ENCODE measurements around the gene SELENOP.
A peak's percentile ranks its signal among the peaks of the same experiment; 100 is the strongest.
"Not testable (repeated sequence)": the region's sequence is repeated elsewhere in the genome, so short reads cannot be mapped to it uniquely, and the experiment has no call there.

SELENOP gene

GRCh38 chr5:42811591-42812446 is at the start of gene SELENOP:
TSS of gene SELENOP (minus strand) at chr5:42811892. CDS start at chr5:42808353, 3,539 bp downstream.
- Histone ChIP-seq H3K27ac (ENCODE audit: low read depth, low read length) (peak within 1 kb of the TSS; percentile 98), H3K4me3 (ENCODE audit: low read depth, low read length) (peak within 1 kb of the TSS; percentile 55), H3K4me1 (ENCODE audit: control insufficient read depth, insufficient read depth, low read length) (peaks cover 41% of the 10 kb centered on the region), H3K27me3 (ENCODE audit: control insufficient read depth, insufficient read depth, low read length) (no peaks in the 10 kb centered on the region), H3K9ac (ENCODE audit: low read depth, low read length) (peak within 1 kb of the TSS; percentile 69), H3K9me3 (ENCODE audit: control insufficient read depth, insufficient read depth, low read length) (no peaks in the 10 kb centered on the region), H3K36me3 (ENCODE audit: control insufficient read depth, insufficient read depth, low read length) (peaks cover 3% of the 10 kb centered on the region; the same call in 1 of the 2 replicates)

- H3K4me1 ChIP-seq (ENCODE audit: control insufficient read depth, insufficient read depth, low read length): peaks cover 14% of the 10 kb centered on the region
- H3K9me3 ChIP-seq (ENCODE audit: control insufficient read depth, insufficient read depth, low read length): peaks cover 4% of the 10 kb centered on the region; the same call in 1 of the 2 replicates
- no peak overlapping the region for H3K27ac ChIP-seq (ENCODE audit: low read depth, low read length)
- no peaks in the 10 kb centered on the region for H3K36me3 ChIP-seq (ENCODE audit: control insufficient read depth, insufficient read depth, low read length)
- H3K27me3 ChIP-seq (ENCODE audit: control insufficient read depth, insufficient read depth, low read length): no peaks in the 10 kb centered on the region
- H3K4me3 ChIP-seq (ENCODE audit: low read depth, low read length): no peak overlapping the region
- H3K9ac ChIP-seq (ENCODE audit: low read depth, low read length): no peak overlapping the region
These were observed 47.0 kb upstream of the SELENOP start for GRCh38 chr5:42858687-42859086.

- no peaks in the 10 kb centered on the region for H3K27me3 ChIP-seq (ENCODE audit: control insufficient read depth, insufficient read depth, low read length)
- peaks cover 14% of the 10 kb centered on the region for H3K4me1 ChIP-seq (ENCODE audit: control insufficient read depth, insufficient read depth, low read length)
- no peak overlapping the region for H3K9ac ChIP-seq (ENCODE audit: low read depth, low read length)
- H3K36me3 ChIP-seq (ENCODE audit: control insufficient read depth, insufficient read depth, low read length): no peaks in the 10 kb centered on the region
- H3K9me3 ChIP-seq (ENCODE audit: control insufficient read depth, insufficient read depth, low read length): peaks cover 2% of the 10 kb centered on the region; the same call in 1 of the 2 replicates
- no peak overlapping the region for H3K4me3 ChIP-seq (ENCODE audit: low read depth, low read length)
- H3K27ac ChIP-seq (ENCODE audit: low read depth, low read length): no peak overlapping the region
These were observed 46.4 kb upstream of the SELENOP start for GRCh38 chr5:42858031-42858643.

- Histone ChIP-seq H3K4me3 (ENCODE audit: low read depth, low read length) (no peak overlapping the region), H3K9me3 (ENCODE audit: control insufficient read depth, insufficient read depth, low read length) (no peaks in the 10 kb centered on the region), H3K27ac (ENCODE audit: low read depth, low read length) (no peak overlapping the region), H3K9ac (ENCODE audit: low read depth, low read length) (no peak overlapping the region), H3K4me1 (ENCODE audit: control insufficient read depth, insufficient read depth, low read length) (peaks cover 14% of the 10 kb centered on the region), H3K36me3 (ENCODE audit: control insufficient read depth, insufficient read depth, low read length) (no peaks in the 10 kb centered on the region), H3K27me3 (ENCODE audit: control insufficient read depth, insufficient read depth, low read length) (no peaks in the 10 kb centered on the region)
These were observed 44.1 kb upstream of the SELENOP start for GRCh38 chr5:42855811-42856210.

- no peak overlapping the region for H3K4me3 ChIP-seq (ENCODE audit: low read depth, low read length)
- peaks cover 14% of the 10 kb centered on the region for H3K4me1 ChIP-seq (ENCODE audit: control insufficient read depth, insufficient read depth, low read length)
- no peaks in the 10 kb centered on the region for H3K36me3 ChIP-seq (ENCODE audit: control insufficient read depth, insufficient read depth, low read length)
- no peak overlapping the region for H3K9ac ChIP-seq (ENCODE audit: low read depth, low read length)
- no peak overlapping the region for H3K27ac ChIP-seq (ENCODE audit: low read depth, low read length)
- H3K27me3 ChIP-seq (ENCODE audit: control insufficient read depth, insufficient read depth, low read length): no peaks in the 10 kb centered on the region
- H3K9me3 ChIP-seq (ENCODE audit: control insufficient read depth, insufficient read depth, low read length): no peaks in the 10 kb centered on the region
These were observed 43.7 kb upstream of the SELENOP start for GRCh38 chr5:42855386-42855785.

- Histone ChIP-seq H3K36me3 (ENCODE audit: control insufficient read depth, insufficient read depth, low read length) (no peaks in the 10 kb centered on the region), H3K9ac (ENCODE audit: low read depth, low read length) (no peak overlapping the region), H3K9me3 (ENCODE audit: control insufficient read depth, insufficient read depth, low read length) (no peaks in the 10 kb centered on the region), H3K27me3 (ENCODE audit: control insufficient read depth, insufficient read depth, low read length) (no peaks in the 10 kb centered on the region), H3K4me3 (ENCODE audit: low read depth, low read length) (no peak overlapping the region), H3K27ac (ENCODE audit: low read depth, low read length) (no peak overlapping the region), H3K4me1 (ENCODE audit: control insufficient read depth, insufficient read depth, low read length) (peaks cover 14% of the 10 kb centered on the region)
These were observed 43.1 kb upstream of the SELENOP start for GRCh38 chr5:42854795-42855194.

- H3K27me3 ChIP-seq (ENCODE audit: control insufficient read depth, insufficient read depth, low read length): no peaks in the 10 kb centered on the region
- H3K9ac ChIP-seq (ENCODE audit: low read depth, low read length): no peak overlapping the region
- H3K4me3 ChIP-seq (ENCODE audit: low read depth, low read length): no peak overlapping the region
- no peaks in the 10 kb centered on the region for H3K36me3 ChIP-seq (ENCODE audit: control insufficient read depth, insufficient read depth, low read length)
- H3K27ac ChIP-seq (ENCODE audit: low read depth, low read length): no peak overlapping the region
- 0 out of 2 replicates have a peak, but pooled peaks cover 3% of the 10 kb centered on the region for H3K4me1 ChIP-seq (ENCODE audit: control insufficient read depth, insufficient read depth, low read length)
- H3K9me3 ChIP-seq (ENCODE audit: control insufficient read depth, insufficient read depth, low read length): no peaks in the 10 kb centered on the region
These were observed 41.1 kb upstream of the SELENOP start for GRCh38 chr5:42852826-42853225.

GRCh38 chr5:42851481-42851880 is 39.8 kb upstream of the SELENOP start:
- H3K27me3 ChIP-seq (ENCODE audit: control insufficient read depth, insufficient read depth, low read length): no peaks in the 10 kb centered on the region
- no peaks in the 10 kb centered on the region for H3K9me3 ChIP-seq (ENCODE audit: control insufficient read depth, insufficient read depth, low read length)
- H3K4me3 ChIP-seq (ENCODE audit: low read depth, low read length): no peak overlapping the region
- no peak overlapping the region for H3K27ac ChIP-seq (ENCODE audit: low read depth, low read length)
- H3K9ac ChIP-seq (ENCODE audit: low read depth, low read length): no peak overlapping the region
- H3K36me3 ChIP-seq (ENCODE audit: control insufficient read depth, insufficient read depth, low read length): no peaks in the 10 kb centered on the region
- no peaks in the 10 kb centered on the region for H3K4me1 ChIP-seq (ENCODE audit: control insufficient read depth, insufficient read depth, low read length)

GRCh38 chr5:42848545-42848944 is 36.9 kb upstream of the SELENOP start:
- H3K27ac ChIP-seq (ENCODE audit: low read depth, low read length): no peak overlapping the region
- no peak overlapping the region for H3K9ac ChIP-seq (ENCODE audit: low read depth, low read length)
- no peaks in the 10 kb centered on the region for H3K9me3 ChIP-seq (ENCODE audit: control insufficient read depth, insufficient read depth, low read length)
- no peaks in the 10 kb centered on the region for H3K36me3 ChIP-seq (ENCODE audit: control insufficient read depth, insufficient read depth, low read length)
- no peaks in the 10 kb centered on the region for H3K4me1 ChIP-seq (ENCODE audit: control insufficient read depth, insufficient read depth, low read length)
- H3K4me3 ChIP-seq (ENCODE audit: low read depth, low read length): no peak overlapping the region
- H3K27me3 ChIP-seq (ENCODE audit: control insufficient read depth, insufficient read depth, low read length): no peaks in the 10 kb centered on the region

GRCh38 chr5:42844408-42844807 is 32.7 kb upstream of the SELENOP start:
- H3K27me3 ChIP-seq (ENCODE audit: control insufficient read depth, insufficient read depth, low read length); H3K36me3 ChIP-seq (ENCODE audit: control insufficient read depth, insufficient read depth, low read length); H3K9ac ChIP-seq (ENCODE audit: low read depth, low read length); H3K27ac ChIP-seq (ENCODE audit: low read depth, low read length); H3K9me3 ChIP-seq (ENCODE audit: control insufficient read depth, insufficient read depth, low read length); H3K4me1 ChIP-seq (ENCODE audit: control insufficient read depth, insufficient read depth, low read length); H3K4me3 ChIP-seq (ENCODE audit: low read depth, low read length): not testable (repeated sequence)

- H3K27me3 ChIP-seq (ENCODE audit: control insufficient read depth, insufficient read depth, low read length): no peaks in the 10 kb centered on the region
- H3K36me3 ChIP-seq (ENCODE audit: control insufficient read depth, insufficient read depth, low read length): no peaks in the 10 kb centered on the region
- H3K27ac ChIP-seq (ENCODE audit: low read depth, low read length): no peak overlapping the region
- H3K4me3 ChIP-seq (ENCODE audit: low read depth, low read length): no peak overlapping the region
- no peaks in the 10 kb centered on the region for H3K9me3 ChIP-seq (ENCODE audit: control insufficient read depth, insufficient read depth, low read length)
- H3K9ac ChIP-seq (ENCODE audit: low read depth, low read length): no peak overlapping the region
- no peaks in the 10 kb centered on the region for H3K4me1 ChIP-seq (ENCODE audit: control insufficient read depth, insufficient read depth, low read length)
These were observed 32.1 kb upstream of the SELENOP start for GRCh38 chr5:42843675-42844292.

Measured in HUES48 (cell line).